Epidermal melanocyte (primary cell): Measurements from ENCODE around the gene ARHGEF3.

Source experiments
- DNase-seq: peaks from one replicate; pipeline ENCODE4 v3.0.0; 2011; ENCODE audit warnings: low spot score; ENCODE audit not compliant: insufficient read length

The ARHGEF3 gene

DNA sequence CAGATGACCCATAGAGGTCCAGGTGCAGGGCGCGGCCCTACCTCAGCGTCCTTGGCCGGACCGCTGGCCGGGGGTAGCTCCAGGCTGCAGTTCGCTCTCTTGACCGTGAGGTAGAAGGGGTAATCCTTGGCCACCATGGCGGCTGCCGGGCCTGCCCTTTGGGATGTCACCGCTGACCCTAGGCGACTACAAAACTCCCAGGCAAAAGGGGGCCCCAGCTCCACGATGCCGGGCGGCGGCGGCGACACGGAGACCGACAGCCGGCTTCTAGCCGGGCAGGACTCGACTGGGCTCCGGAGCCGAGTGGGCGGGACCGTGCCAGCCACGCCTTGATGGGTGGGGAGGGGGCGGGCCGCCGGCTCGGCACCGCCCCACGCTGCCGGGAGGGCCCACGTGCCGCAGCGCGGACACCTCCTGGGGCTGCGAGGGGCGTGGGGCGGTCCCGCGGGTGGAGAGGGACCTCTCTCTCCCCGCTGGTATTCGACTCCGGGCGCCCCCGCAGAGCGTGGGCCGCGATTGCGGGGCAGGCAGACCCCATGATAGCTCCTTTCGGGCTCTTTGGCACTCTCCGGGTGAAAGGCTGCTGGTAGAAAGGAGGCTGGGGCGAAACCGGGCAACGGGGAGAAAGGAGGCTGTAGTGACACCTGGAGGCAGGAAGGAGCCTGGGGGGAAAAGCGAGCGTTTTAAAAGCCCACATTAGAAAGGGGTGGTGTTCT is at the start of gene ARHGEF3:
TSS of gene ARHGEF3 (minus strand) at position 288 of the 716 bp plus-strand sequence. CDS start at position 137, 151 bp downstream.
- DNase-seq, result peak; percentile 76

DNA sequence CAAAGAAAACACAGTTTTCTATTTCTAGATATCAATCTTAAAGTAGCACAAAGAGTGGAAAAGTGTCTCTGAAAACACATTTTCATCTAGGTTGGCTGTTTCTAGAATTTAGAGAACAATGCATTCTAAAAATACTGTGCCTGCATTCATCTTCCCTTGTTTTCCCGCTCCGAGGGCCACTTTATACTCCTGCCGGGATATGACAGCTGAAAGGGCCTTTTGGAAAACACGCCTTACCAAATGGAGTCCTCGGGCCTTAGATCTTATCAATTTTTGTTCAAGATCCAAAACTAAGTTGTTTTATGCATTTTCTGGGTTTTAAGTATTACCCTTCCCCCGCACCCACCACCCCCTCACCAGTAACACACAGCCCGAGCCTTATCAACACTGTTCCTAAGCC is 47.9 kb upstream of the ARHGEF3 start:
- no peak for DNase-seq

DNA sequence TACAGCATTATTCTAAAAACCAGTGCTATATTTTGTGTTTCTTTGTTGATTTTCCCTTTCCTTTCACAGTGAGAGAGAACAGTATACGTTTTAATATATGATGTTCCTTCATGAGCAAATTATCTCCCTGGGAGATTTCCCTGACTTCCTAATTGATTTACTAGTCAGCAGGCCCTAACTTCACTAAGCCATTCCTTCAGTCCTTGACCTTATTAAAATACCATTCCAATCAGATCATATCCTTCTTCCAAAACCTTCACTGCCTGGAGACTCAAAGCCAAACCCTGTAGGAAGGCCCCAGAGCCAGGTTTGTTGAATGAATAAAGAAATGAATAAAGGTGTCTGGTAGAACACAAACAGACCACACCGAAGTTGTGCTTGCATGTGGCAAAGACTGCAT is 43.8 kb upstream of the ARHGEF3 start:
- no peak for DNase-seq

GRCh38 chr3:56844536-56844935 is 42.8 kb upstream of the ARHGEF3 start:
- DNase-seq, result no peak

- no peak for DNase-seq
These were observed 38.3 kb upstream of the ARHGEF3 start for GRCh38 chr3:56839784-56840715.

DNA sequence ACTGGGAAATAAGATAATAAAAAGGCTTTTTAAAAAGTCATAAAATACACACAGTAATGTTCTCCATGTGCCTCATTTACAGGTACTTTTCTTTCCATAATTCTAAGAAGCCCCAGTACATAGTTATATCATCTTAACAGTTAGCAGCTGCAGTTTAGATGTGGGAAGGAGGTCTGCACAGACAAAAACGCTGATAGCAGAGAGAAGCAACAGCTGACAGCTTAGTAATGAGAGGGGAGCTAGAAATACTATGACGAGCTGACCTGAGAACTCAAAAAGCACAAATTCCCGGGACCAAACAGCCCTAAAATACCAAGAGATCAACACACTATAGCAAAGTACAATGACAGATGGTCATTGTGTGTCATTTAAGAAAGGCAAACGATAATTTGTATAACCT is 36.7 kb upstream of the ARHGEF3 start:
- no peak for DNase-seq

GRCh38 chr3:56837196-56837955 is 35.6 kb upstream of the ARHGEF3 start:
- no peak for DNase-seq

DNA sequence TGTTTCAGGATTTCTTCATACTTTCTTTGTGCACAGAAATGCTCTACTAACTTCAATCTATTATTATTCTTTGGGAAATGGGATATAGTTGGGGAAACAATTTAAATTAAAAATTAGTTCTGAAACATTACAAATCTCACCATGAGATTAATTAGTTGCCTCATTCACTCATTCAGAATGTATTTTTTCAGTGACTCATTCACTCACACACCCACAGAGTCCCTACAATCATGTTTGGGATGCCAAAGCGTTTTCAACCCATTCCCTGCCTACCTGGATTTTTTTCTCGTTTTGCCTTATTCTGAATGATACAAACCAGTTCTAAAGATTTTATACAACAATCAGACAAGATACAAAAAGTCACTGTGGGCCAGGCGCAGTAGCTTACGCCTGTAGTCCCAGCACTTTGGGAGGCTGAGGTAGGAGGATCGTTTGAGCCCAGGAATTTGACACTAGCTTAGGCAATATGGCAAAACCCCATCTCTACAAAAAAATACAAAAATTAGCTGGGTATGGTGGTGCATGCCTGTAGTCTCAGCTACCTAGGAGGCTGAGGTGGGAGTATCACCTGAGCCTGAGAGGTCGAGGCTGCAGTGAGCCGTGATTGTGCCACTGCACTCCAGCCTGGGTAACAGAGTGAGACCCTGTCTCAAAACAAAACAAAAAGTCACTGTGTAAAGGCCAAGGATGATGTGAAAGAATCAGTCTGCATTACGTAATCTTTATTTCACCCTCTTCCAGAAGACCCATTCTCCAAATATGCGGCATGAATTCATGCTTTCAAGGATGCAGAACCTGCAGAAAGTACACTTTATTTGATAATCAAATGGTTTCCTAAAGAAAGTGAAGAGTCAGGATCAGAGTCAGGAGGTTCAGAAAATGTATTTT is 34.8 kb upstream of the ARHGEF3 start:
- no peak for DNase-seq

- DNase-seq, result no peak
These were observed 34.0 kb upstream of the ARHGEF3 start for GRCh38 chr3:56835650-56836227.

GRCh38 chr3:56833536-56833935 is 31.8 kb upstream of the ARHGEF3 start:
- DNase-seq, result no peak

GRCh38 chr3:56833022-56833421 is 31.3 kb upstream of the ARHGEF3 start:
- no peak for DNase-seq

DNA sequence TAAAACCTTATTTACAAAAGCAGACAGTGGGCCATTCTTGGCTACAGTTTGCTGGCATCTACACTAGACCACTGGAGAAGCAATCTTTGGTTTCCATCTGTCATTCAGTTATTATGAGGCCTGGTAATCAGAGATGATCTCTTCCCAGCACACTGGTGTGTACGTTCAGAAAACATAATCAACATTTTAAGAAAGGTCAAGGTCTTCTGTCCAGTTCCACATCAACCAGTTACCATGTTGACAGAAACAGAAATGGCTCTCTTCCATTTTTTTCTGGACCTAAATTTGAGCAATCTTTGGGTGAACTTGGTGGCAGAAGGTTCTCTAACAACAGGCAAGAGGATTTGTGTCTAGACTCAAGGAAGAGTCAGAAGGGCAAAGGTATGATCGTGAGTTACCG is 29.8 kb upstream of the ARHGEF3 start:
- no peak for DNase-seq

GRCh38 chr3:56830884-56831283 is 29.1 kb upstream of the ARHGEF3 start:
- no peak for DNase-seq

DNA sequence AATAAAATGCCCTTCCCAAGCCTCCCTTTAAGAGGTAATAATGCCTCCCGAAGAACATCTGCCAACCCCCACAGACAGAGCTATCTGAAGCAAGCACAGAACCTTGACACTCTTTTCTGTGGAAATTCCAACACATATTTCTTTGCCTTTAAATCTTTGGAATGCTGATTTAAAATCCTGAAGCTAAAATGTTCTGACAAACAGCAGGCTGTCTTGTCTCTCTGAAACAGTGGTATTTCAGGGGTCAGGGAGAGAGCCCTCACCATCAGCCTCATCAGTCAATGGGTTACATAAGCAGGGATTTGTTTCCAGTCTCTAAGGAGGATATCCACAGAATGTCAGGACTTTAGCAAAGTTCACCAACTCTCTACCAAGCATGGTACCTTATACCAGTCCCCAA is 27.8 kb upstream of the ARHGEF3 start:
- no peak for DNase-seq

DNA sequence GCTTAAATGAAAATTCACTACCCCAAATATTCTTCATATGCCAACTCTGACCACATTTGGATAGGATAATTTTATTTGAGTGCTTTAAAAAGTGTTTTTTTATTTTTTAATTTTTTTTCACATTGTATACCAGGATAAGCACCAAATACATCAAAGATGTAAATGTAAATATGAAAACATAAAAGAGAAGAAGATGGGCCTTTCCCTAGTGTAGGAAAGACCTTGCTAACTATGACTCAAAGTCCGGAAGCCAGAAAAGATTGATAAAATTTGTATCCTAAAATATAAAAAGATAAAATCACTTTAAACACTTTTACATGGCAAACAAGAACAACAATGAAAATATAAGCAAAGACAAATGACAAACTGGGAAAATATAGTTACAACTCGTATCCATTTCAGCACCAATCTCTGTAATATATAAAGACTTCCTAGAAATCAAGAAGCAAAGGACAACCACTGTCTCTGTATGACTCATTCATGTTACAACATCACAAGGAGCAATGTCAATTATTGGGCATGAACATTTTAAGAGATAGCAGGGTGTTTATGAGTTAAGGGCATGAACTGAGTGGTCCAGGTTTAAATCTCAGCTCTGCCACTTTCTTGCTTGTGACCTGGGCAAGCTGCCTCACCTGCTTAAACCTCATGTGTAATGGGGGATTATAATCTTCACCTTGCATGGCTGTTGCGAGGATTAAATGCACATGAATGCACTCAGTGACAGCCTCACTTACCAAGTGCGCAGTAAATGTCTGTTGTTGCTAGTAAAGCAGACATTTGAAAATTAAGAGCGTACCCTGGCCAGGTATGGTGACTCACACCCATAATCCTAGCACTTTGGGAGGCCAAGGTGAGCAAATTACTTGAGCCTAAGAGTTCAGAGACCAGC is 25.3 kb upstream of the ARHGEF3 start:
- DNase-seq, result no peak

- no peak for DNase-seq
These were observed 24.1 kb upstream of the ARHGEF3 start for GRCh38 chr3:56825567-56826438.

GRCh38 chr3:56823984-56824703 is 22.4 kb upstream of the ARHGEF3 start:
- no peak for DNase-seq

GRCh38 chr3:56823421-56823926 is 21.7 kb upstream of the ARHGEF3 start:
- no peak for DNase-seq
